ENCODE data around the gene RSBN1.

DNA sequence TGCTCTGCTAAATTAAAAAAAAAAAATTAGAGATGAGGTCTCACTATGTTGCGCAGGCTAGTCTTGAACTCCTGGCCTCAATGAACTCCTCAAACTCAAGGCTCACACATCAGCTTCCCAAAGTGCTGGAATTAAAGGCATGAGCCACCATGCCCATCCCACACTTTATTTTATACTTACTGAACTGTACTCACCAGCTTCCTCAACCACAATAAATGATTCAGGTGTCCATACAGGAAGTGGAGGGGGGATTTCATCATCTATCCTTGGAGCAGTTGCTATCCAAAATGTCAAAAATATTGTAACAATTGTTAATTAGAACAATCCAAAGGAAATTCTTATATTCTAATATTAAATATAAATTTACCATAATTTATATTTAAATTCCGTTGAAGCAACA lies 22.4 kb upstream of the RSBN1 start:
- no peak for TF ChIP-seq POLR2AphosphoS5 (IDR thresholded peaks at IDR 0.05; ENCODE audit: low read depth, low read length)
- TF ChIP-seq SIN3A (IDR thresholded peaks at IDR 0.05; ENCODE audit: borderline replicate concordance, insufficient read depth, low read length), result no peak
